Kidney (tissue), 14 donors: ENCODE results near the gene PPP2R5E. TPM values are rescaled to one million over a fixed set of nuclear protein-coding genes. Genes with fewer than 3 reads are reported as not detected.

Experiments
- DNase-seq, 5 donors: peaks; one replicate each; pipeline ENCODE4 v3.0.0-alpha.2; 2013 to 2020
- FAIRE-seq: peaks from 2 replicates; lab custom pipeline; 2012; peaks lifted over from hg19 to GRCh38; lab: Jason Lieb, UNC
- H3K27ac ChIP-seq, 2 donors: one replicate each; pipeline ENCODE4 v1.7.0; 2013; ENCODE audit warnings: low read depth in 2 of 2, low read length in 2 of 2, inconsistent platforms in 1 of 2
- H3K27me3 ChIP-seq: one replicate; pipeline ENCODE4 v1.7.1; 2013; ENCODE audit warnings: low read length, inconsistent platforms; ENCODE audit not compliant: control insufficient read depth, insufficient read depth
- H3K36me3 ChIP-seq, 3 donors: one replicate each; pipeline versions ENCODE4 v1.7.0 to v1.7.1; 2013; ENCODE audit warnings: low read length in 3 of 3, control low read depth in 1 of 3, inconsistent platforms in 1 of 3; ENCODE audit not compliant: insufficient read depth in 3 of 3, control insufficient read depth in 2 of 3
- H3K4me1 ChIP-seq, 3 donors: one replicate each; pipeline versions ENCODE4 v1.7.0 to v1.7.1; 2013; ENCODE audit warnings: low read length in 3 of 3, inconsistent platforms in 1 of 3, low read depth in 1 of 3; ENCODE audit not compliant: control insufficient read depth in 2 of 3, insufficient read depth in 2 of 3
- H3K4me3 ChIP-seq, 3 donors: one replicate each; pipeline versions ENCODE4 v1.7.0 to v1.8.1; 2013; ENCODE audit warnings: low read length in 3 of 3, control low read depth in 1 of 3, inconsistent platforms in 1 of 3
- H3K9ac ChIP-seq, 3 donors: one replicate each; pipeline versions ENCODE4 v1.7.0 to v1.7.1; 2013; ENCODE audit warnings: low read length in 3 of 3, control low read depth in 1 of 3, inconsistent platforms in 1 of 3
- H3K9me3 ChIP-seq, 3 donors: one replicate each; pipeline versions ENCODE4 v1.7.0 to v1.7.1; 2013; ENCODE audit warnings: low read length in 3 of 3, control low read depth in 1 of 3, inconsistent platforms in 1 of 3; ENCODE audit not compliant: control insufficient read depth in 2 of 3, insufficient read depth in 1 of 3
- intact Hi-C: fragments of 100-400 bp; cut with DNase I; formaldehyde crosslinking; loops from one replicate; pipeline ENCODE4 v1.11.1; 2022
- polyA plus RNA-seq: library from polyadenylated mRNA; stranded (reverse); fragments of 350-450 nt; fragmentation: Illumina TruSeq; extraction: RNeasy Lipid Tissue Mini Kit (QIAGEN cat#74804); gene quantifications from one replicate; pipeline ENCODE4 v1.2.3, GENCODE V29; 2014; ENCODE audit warnings: low read depth, low replicate concordance; ENCODE audit not compliant: insufficient read depth
- total RNA-seq: library from RNA; stranded (reverse); fragmentation: NEBNext Ultra II Directional; extraction: Animal tissue kit (Norgen Biotek cat#: 25700); gene quantifications from one replicate; pipeline ENCODE4 v1.2.1, GENCODE V29; 2021
- TF ChIP-seq, protein P1 (sequence below): IDR thresholded peaks from 3 replicates; pipeline ENCODE4 v1.5.1; 2012; ENCODE audit warnings: mild to moderate bottlenecking, moderate library complexity, borderline replicate concordance; ENCODE audit not compliant: insufficient read depth; ENCODE audit errors: extremely low read depth
- donor health status: control.
- donor health status: control.
- donor health status: control.
- donor health status: control.
- donor health status: control.
- donor health status: DM: yes; HTN: yes; CAD: no.
- donor health status: Normal renal cell carcinoma (clear cell type).

PPP2R5E gene
- total and polyA plus RNA-seq, 2 donors from 2014 or later: 9.7 to 46.5 TPM

GRCh38 chr14:63421919-63422318, 121.3 kb downstream of the PPP2R5E start:
- Histone ChIP-seq H3K36me3 (no peaks in the 10 kb centered on the region), H3K9me3 (no peaks in the 10 kb centered on the region), H3K4me1 (no peaks in the 10 kb centered on the region), H3K9ac (no peak overlapping the region), H3K27ac (no peak overlapping the region), H3K4me3 (no peak overlapping the region), H3K27me3 (no peaks in the 10 kb centered on the region)
- TF ChIP-seq, protein P1, sequence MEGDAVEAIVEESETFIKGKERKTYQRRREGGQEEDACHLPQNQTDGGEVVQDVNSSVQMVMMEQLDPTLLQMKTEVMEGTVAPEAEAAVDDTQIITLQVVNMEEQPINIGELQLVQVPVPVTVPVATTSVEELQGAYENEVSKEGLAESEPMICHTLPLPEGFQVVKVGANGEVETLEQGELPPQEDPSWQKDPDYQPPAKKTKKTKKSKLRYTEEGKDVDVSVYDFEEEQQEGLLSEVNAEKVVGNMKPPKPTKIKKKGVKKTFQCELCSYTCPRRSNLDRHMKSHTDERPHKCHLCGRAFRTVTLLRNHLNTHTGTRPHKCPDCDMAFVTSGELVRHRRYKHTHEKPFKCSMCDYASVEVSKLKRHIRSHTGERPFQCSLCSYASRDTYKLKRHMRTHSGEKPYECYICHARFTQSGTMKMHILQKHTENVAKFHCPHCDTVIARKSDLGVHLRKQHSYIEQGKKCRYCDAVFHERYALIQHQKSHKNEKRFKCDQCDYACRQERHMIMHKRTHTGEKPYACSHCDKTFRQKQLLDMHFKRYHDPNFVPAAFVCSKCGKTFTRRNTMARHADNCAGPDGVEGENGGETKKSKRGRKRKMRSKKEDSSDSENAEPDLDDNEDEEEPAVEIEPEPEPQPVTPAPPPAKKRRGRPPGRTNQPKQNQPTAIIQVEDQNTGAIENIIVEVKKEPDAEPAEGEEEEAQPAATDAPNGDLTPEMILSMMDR: no peak
- intact Hi-C loops: no loop called here
- no peak for DNase-seq
- FAIRE-seq: no peak

- no peak overlapping the region for H3K27ac ChIP-seq
- H3K36me3 ChIP-seq: no peaks in the 10 kb centered on the region
- FAIRE-seq: no peak
- H3K27me3 ChIP-seq: no peaks in the 10 kb centered on the region
- TF ChIP-seq, protein P1: no peak
- H3K4me1 ChIP-seq: no peaks in the 10 kb centered on the region
- H3K4me3 ChIP-seq: no peak overlapping the region
- intact Hi-C loops: no loop called here
- DNase-seq: no peak
- H3K9ac ChIP-seq: no peak overlapping the region
- H3K9me3 ChIP-seq: no peaks in the 10 kb centered on the region
Observed at GRCh38 chr14:63421226-63421625, 122.0 kb downstream of the PPP2R5E start.

DNA sequence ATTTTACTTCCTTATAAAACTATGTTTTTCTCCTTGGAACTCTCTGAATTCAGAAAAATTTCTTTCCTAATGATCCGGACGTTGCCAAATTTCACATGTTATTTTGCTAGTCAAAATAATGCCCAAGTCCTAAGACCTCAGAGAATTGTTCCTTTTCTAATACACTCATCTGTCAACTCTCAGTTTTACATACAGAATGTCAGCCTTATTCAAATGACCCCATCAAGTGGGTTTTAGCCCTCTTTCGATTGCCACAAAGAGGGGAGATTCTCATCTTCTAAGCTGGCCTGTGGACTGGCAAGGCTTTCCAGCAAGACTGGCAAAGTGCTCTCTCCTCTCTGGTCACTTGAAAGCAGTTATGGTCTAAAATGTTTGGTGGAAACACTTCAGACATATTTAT, 125.2 kb downstream of the PPP2R5E start:
- no peak overlapping the region for H3K4me3 ChIP-seq
- TF ChIP-seq, protein P1: no peak
- H3K36me3 ChIP-seq: no peaks in the 10 kb centered on the region
- no peaks in the 10 kb centered on the region for H3K9me3 ChIP-seq
- H3K27ac ChIP-seq: no peak overlapping the region
- FAIRE-seq (no peak), DNase-seq (no peak)
- no peaks in the 10 kb centered on the region for H3K4me1 ChIP-seq
- H3K9ac ChIP-seq: no peak overlapping the region
- intact Hi-C loops: no loop called here
- no peaks in the 10 kb centered on the region for H3K27me3 ChIP-seq

DNA sequence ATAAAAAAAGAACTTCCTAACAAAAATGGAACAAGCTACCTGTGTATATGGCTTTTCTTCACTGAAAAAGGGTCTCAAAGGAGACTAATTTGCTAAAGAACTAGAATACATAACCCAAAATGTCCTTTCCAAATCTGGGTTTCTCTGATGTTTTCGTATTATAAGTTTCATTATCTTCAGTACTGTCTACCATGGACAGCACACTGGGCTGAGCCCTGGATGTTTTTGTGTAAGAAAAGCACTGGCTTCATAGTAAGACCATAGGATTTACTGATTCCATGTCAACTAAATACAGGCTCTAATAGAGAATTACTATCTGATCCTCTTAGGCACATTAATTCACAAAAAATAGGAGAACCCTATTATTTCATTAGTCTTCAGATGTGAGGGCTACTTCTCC, 130.2 kb downstream of the PPP2R5E start:
- Histone ChIP-seq H3K27me3 (no peaks in the 10 kb centered on the region), H3K9me3 (no peaks in the 10 kb centered on the region), H3K4me1 (no peaks in the 10 kb centered on the region), H3K4me3 (no peak overlapping the region), H3K27ac (no peak overlapping the region), H3K36me3 (no peaks in the 10 kb centered on the region), H3K9ac (no peak overlapping the region)
- TF ChIP-seq, protein P1: no peak
- FAIRE-seq (no peak), DNase-seq (no peak)
- intact Hi-C loops: no loop called here
